Measurements from ENCODE around the gene NKTR.

NKTR gene

DNA sequence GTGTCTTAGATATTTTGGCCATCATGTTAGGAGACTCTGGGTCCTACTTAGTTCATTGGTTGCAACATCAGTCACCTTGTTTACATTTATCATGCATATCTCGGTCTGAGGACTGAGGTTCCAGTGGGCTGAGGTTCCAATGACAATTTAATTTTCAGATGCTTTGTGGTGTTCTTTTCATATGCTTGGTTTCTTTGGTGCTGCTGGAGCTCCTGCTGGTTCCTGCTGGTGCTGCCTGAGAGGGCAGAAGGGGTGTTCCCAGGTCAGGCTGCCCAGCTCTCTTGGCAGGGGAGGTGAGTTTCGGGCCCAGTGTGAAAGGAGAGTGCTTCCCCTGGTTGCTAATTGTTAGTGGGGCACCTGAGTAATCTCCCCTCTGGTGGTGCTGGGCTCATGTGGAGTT lies 78.0 kb downstream of the NKTR start:
- Histone ChIP-seq H3K9ac (ENCODE audit: low read depth, low read length) (no peak overlapping the region), H3K9me3 (replicated peaks; ENCODE audit: low read length) (no peaks in the 10 kb centered on the region), H3K4me2 (ENCODE audit: low read length) (no peak overlapping the region), H3K27me3 (ENCODE audit: control insufficient read depth, insufficient read depth, low read length) (peaks cover 5% of the 10 kb centered on the region), H3K4me3 (ENCODE audit: low read length) (no peak overlapping the region), H3K36me3 (ENCODE audit: insufficient read depth, low read length) (no peaks in the 10 kb centered on the region), H3K4me1 (ENCODE audit: control insufficient read depth, insufficient read depth, low read length) (peaks cover 8% of the 10 kb centered on the region)

DNA sequence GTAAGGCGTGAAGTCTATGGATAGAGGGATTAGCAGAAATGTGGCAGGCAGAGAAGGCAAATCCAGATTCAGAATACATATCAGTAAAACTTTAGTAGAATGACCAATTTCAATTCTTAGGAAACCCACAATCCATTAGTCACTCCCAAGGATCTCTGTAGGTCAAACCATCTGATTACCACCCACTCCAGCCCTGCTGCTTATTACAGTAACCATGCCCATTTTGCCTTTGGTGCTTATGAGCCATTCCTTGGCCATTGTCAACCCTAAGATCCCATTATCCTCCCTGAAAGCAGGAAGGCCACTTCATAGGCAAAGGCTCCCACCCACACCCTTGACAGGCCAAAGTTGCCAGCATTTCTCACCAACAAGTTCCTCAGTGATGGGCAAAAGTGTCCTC lies 79.8 kb downstream of the NKTR start:
- no peaks in the 10 kb centered on the region for H3K36me3 ChIP-seq (ENCODE audit: insufficient read depth, low read length)
- no peaks in the 10 kb centered on the region for H3K9me3 ChIP-seq (replicated peaks; ENCODE audit: low read length)
- H3K4me3 ChIP-seq (ENCODE audit: low read length): no peak overlapping the region
- peaks cover 12% of the 10 kb centered on the region for H3K27me3 ChIP-seq (ENCODE audit: control insufficient read depth, insufficient read depth, low read length)
- no peak overlapping the region for H3K9ac ChIP-seq (ENCODE audit: low read depth, low read length)
- H3K4me1 ChIP-seq (ENCODE audit: control insufficient read depth, insufficient read depth, low read length): peaks cover 17% of the 10 kb centered on the region
- H3K4me2 ChIP-seq (ENCODE audit: low read length): no peak overlapping the region

DNA sequence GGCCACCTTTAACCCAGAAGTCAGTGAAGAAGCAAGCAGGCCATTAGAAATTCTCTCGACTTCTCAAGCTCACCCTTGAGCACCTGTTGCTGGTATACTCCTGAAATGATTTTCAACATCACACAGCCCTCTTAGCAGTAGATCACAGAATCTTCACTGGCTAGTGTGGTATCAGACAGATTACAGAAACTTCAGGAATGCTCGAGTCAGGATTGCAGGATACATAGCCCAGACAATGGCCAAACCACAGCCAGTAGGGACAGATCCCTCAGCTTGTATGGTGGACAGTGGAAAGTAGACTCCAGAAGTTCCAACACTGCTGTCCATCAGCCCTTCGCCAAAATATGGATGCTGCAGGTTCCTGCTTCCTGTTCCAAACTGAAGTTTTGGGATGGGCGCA lies 80.3 kb downstream of the NKTR start:
- Histone ChIP-seq H3K9me3 (replicated peaks; ENCODE audit: low read length) (no peaks in the 10 kb centered on the region), H3K9ac (ENCODE audit: low read depth, low read length) (no peak overlapping the region), H3K4me3 (ENCODE audit: low read length) (no peak overlapping the region), H3K36me3 (ENCODE audit: insufficient read depth, low read length) (no peaks in the 10 kb centered on the region), H3K27me3 (ENCODE audit: control insufficient read depth, insufficient read depth, low read length) (peaks cover 17% of the 10 kb centered on the region), H3K4me2 (ENCODE audit: low read length) (no peak overlapping the region), H3K4me1 (ENCODE audit: control insufficient read depth, insufficient read depth, low read length) (peaks cover 22% of the 10 kb centered on the region)

DNA sequence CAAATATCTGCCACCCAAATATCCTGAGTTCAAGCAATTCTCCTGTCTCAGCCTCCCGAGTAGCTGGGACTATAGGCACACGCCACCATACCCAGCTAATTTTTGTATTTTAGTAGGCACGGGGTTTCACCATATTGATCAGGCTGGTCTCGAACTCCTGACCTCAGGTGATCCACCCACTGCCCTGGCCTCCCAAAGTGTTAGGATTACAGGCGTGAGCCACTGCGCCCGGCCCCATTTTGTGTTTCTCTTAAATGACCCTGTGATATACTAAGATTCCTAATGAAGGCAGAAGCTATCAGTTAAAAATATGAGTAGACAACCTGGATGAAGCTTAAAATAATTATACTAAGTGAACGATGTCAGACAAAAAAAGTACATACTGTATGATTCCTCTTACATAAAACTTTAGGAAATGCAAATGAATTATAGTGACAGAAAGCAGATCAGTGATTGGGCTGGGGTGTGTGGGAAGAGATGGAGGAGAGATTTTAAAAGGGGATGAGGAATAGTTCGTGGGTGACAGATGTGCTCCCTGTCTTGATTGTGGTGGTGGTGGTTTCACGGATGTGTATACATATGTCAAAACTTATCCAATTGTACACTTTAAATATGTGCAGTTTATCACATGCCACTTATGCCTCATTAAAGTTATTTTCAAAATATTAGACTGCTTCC lies 81.0 kb downstream of the NKTR start:
- Histone ChIP-seq H3K4me1 (ENCODE audit: control insufficient read depth, insufficient read depth, low read length) (peaks cover 25% of the 10 kb centered on the region), H3K36me3 (ENCODE audit: insufficient read depth, low read length) (no peaks in the 10 kb centered on the region), H3K4me3 (ENCODE audit: low read length) (no peak overlapping the region), H3K4me2 (ENCODE audit: low read length) (no peak overlapping the region), H3K9me3 (replicated peaks; ENCODE audit: low read length) (no peaks in the 10 kb centered on the region), H3K9ac (ENCODE audit: low read depth, low read length) (no peak overlapping the region), H3K27me3 (ENCODE audit: control insufficient read depth, insufficient read depth, low read length) (peaks cover 24% of the 10 kb centered on the region)

DNA sequence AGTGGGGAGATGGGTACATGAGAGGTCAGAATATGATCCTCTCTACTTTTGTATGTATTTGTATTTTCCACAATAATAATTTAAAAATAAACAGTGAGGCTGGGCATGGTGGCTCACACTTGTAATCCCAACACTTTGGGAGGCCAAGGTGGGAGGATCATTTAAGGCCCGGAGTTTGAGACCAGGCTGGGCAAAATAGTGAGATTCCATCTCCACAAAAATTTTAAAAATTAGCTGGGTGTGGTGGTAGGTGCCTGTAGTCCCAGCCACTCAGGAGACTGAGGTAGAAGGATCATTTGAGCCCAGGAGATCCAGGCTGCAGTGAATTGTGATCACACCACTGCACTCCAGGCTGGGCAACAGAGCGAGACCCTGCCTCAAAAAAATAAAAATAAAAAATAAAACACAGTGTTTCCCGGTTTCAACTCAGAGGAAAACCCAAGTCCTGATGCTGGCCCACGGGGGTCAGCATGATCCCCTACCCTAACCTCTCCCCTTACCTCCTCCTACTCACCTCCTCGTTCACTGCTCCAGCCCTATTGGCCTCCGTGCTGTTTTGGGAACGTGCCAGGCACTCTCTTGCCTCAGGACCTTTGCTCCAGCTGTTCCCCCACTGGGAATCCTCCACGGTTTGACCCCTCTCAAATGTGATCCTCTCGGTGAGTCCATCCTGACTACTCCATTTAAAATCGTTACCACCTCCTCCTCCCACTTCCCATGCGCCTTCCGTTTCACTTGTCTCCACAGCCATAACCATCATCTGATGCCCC lies 82.0 kb downstream of the NKTR start:
- Histone ChIP-seq H3K9ac (ENCODE audit: low read depth, low read length) (no peak overlapping the region), H3K4me3 (ENCODE audit: low read length) (no peak overlapping the region), H3K27me3 (ENCODE audit: control insufficient read depth, insufficient read depth, low read length) (peaks cover 29% of the 10 kb centered on the region), H3K4me2 (ENCODE audit: low read length) (no peak overlapping the region), H3K9me3 (replicated peaks; ENCODE audit: low read length) (no peaks in the 10 kb centered on the region), H3K36me3 (ENCODE audit: insufficient read depth, low read length) (no peaks in the 10 kb centered on the region), H3K4me1 (ENCODE audit: control insufficient read depth, insufficient read depth, low read length) (peaks cover 25% of the 10 kb centered on the region)

DNA sequence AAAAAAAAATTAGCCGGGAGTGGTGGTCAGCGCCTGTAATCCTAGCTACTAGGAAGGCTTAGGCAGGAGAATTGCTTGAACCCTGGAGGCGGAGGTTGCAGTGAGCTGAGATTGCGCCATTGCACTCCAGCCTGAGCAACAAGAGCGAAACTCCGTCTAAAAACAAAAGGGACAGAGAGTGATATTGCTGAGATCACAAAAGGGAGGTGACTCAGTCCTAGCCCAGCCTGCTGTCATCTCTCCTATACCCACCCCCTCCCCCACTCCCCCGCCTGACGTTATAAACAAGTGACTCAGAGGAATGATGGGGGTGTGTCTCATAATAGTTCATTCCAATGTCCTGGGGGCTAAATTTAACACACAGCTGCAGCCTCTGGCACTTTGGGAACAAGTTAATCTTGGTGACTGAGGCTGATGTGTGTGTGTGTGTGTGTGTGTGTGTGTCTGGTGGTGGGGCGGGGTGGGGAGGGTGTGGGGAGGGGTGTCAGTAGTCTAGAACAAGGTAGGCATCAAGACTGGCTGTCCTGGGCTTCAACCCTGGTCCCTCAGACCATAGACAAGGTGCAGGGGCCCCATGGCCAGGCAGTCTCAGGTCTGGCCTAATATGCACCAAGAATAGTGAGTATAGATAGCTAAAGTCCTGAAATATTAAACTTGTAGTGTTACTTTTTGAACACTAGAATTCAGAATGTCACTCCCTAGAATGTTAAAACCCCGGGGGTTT lies 83.6 kb downstream of the NKTR start:
- Histone ChIP-seq H3K27me3 (ENCODE audit: control insufficient read depth, insufficient read depth, low read length) (peaks cover 29% of the 10 kb centered on the region), H3K4me1 (ENCODE audit: control insufficient read depth, insufficient read depth, low read length) (peaks cover 25% of the 10 kb centered on the region)

DNA sequence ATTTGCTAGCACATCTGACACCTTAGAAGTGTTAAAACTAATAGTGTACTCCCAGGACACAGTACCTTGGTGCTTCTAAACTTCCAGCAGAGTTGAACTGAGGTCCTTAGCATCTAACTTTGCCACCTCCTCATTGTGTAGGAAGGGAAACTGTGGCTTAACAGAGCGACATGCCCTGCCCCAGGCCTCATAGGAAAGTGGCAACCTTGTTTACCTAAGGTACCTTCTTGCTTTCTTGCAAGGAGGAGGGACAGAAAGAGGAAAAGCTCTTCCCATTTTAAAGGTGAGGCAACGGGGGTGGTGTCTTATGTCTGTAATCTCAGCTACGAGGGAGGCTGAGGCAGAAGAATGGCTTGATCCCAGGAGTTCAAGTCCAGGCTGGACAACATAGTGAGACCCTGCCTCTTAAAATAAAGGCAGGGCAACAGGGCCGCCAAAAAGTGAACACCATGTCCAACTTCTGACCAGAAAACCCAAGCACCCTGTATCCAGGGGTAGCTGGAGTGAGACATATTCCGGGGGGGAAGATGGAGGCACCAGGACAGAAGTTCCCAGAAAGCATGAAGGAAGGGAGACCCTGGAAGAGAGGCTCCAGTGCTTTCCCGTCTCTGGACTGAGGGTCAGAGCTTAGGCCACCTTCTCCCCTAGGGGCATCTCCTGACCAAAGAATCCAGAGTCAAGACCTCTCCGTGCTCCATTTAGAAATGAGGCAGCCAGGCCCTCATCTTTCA lies 84.3 kb downstream of the NKTR start:
- Histone ChIP-seq H3K9me3 (replicated peaks; ENCODE audit: low read length) (no peaks in the 10 kb centered on the region), H3K4me3 (ENCODE audit: low read length) (no peak overlapping the region)

More for the DNA sequence above, 83.6 kb downstream of the NKTR start:
- Histone ChIP-seq H3K9ac (ENCODE audit: low read depth, low read length) (no peak overlapping the region), H3K9me3 (replicated peaks; ENCODE audit: low read length) (no peaks in the 10 kb centered on the region), H3K36me3 (ENCODE audit: insufficient read depth, low read length) (no peaks in the 10 kb centered on the region), H3K4me2 (ENCODE audit: low read length) (peak overlapping the region; percentile 34), H3K4me3 (ENCODE audit: low read length) (no peak overlapping the region)

DNA sequence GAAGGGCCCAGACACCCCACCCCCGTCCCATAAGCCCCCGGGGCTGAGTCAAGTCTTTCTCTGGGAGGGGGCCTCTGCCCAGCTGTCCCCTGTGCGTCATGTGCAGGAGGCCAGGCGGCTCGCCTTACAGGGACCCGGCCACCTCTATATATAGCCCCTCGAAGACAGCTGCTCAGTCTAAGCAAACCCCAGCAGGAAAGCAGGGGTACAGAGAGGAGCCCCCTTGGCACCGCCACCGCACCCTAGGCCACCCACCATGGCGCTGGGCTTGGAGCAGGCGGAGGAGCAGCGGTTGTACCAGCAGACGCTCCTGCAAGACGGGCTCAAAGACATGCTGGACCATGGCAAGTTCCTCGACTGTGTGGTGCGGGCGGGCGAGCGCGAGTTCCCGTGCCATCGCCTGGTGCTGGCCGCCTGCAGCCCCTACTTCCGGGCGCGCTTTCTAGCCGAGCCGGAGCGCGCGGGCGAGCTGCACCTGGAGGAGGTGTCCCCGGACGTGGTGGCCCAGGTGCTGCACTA lies 84.9 kb downstream of the NKTR start, which contains the start of gene KLHL40:
Gene KLHL40, plus strand, starts transcription at position 175 of the 519 bp plus-strand sequence. Its CDS starts 82 bp downstream, at position 257.
- peaks cover 32% of the 10 kb centered on the region for H3K27me3 ChIP-seq (ENCODE audit: control insufficient read depth, insufficient read depth, low read length)
- H3K9ac ChIP-seq (ENCODE audit: low read depth, low read length): no peak within 1 kb of the TSS
- peak within 1 kb of the TSS; percentile 44 for H3K4me3 ChIP-seq (ENCODE audit: low read length)

More for the DNA sequence above, 84.3 kb downstream of the NKTR start:
- H3K27me3 ChIP-seq (ENCODE audit: control insufficient read depth, insufficient read depth, low read length): peaks cover 28% of the 10 kb centered on the region
- H3K4me2 ChIP-seq (ENCODE audit: low read length): no peak overlapping the region
- peaks cover 25% of the 10 kb centered on the region for H3K4me1 ChIP-seq (ENCODE audit: control insufficient read depth, insufficient read depth, low read length)
- H3K36me3 ChIP-seq (ENCODE audit: insufficient read depth, low read length): no peaks in the 10 kb centered on the region
- no peak overlapping the region for H3K9ac ChIP-seq (ENCODE audit: low read depth, low read length)

DNA sequence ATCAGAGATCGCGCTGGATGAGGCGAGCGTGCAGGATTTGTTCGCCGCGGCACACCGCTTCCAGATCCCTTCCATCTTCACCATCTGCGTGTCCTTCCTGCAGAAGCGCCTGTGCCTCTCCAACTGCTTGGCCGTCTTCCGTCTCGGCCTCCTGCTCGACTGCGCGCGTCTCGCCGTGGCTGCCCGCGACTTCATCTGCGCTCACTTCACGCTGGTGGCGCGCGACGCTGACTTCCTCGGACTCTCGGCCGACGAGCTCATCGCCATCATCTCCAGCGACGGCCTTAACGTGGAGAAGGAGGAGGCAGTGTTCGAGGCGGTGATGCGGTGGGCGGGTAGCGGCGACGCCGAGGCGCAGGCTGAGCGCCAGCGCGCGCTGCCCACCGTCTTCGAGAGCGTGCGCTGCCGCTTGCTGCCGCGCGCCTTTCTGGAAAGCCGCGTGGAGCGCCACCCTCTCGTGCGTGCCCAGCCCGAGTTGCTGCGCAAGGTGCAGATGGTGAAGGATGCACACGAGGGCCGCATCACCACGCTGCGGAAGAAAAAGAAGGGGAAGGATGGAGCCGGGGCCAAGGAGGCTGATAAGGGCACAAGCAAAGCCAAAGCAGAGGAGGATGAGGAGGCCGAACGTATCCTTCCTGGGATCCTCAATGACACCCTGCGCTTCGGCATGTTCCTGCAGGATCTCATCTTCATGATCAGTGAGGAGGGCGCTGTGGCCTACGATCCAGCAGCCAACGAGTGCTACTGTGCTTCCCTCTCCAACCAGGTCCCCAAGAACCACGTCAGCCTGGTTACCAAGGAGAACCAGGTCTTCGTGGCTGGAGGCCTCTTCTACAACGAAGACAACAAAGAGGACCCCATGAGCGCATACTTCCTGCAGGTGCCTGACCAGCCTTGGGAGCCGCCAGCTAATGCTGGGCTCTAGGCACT lies 85.7 kb downstream of the NKTR start:
- Histone ChIP-seq H3K9ac (ENCODE audit: low read depth, low read length) (no peak overlapping the region), H3K36me3 (ENCODE audit: insufficient read depth, low read length) (no peaks in the 10 kb centered on the region), H3K4me2 (ENCODE audit: low read length) (peak overlapping the region; percentile 66), H3K9me3 (replicated peaks; ENCODE audit: low read length) (no peaks in the 10 kb centered on the region), H3K4me1 (ENCODE audit: control insufficient read depth, insufficient read depth, low read length) (peaks cover 20% of the 10 kb centered on the region), H3K27me3 (ENCODE audit: control insufficient read depth, insufficient read depth, low read length) (peaks cover 39% of the 10 kb centered on the region), H3K4me3 (ENCODE audit: low read length) (peak overlapping the region; percentile 44)

More for the DNA sequence above, 84.9 kb downstream of the NKTR start, which contains the start of gene KLHL40:
- Histone ChIP-seq H3K9me3 (replicated peaks; ENCODE audit: low read length) (no peaks in the 10 kb centered on the region), H3K4me1 (ENCODE audit: control insufficient read depth, insufficient read depth, low read length) (peaks cover 23% of the 10 kb centered on the region), H3K36me3 (ENCODE audit: insufficient read depth, low read length) (no peaks in the 10 kb centered on the region), H3K4me2 (ENCODE audit: low read length) (peak within 1 kb of the TSS; percentile 66)

Measured in skeletal muscle satellite cell (primary cell).